Hepatocyte (in vitro differentiated cells): ENCODE results near the gene FPR1.

ENCODE experiments used
- EZH2 ChIP-seq: fragments of 200-600 bp; sonication (generic); IDR thresholded peaks from 2 replicates; pipeline ENCODE4 v1.6.1; 2016; ENCODE audit warnings: antibody characterized with exemption, mild to moderate bottlenecking, borderline replicate concordance
- TF ChIP-seq, protein P1 (sequence below): fragments of 200-600 bp; sonication (generic); IDR thresholded peaks from 2 replicates; pipeline ENCODE4 v1.5.1; 2016; ENCODE audit warnings: antibody characterized with exemption, mild to moderate bottlenecking; ENCODE audit not compliant: poor library complexity

DNA sequence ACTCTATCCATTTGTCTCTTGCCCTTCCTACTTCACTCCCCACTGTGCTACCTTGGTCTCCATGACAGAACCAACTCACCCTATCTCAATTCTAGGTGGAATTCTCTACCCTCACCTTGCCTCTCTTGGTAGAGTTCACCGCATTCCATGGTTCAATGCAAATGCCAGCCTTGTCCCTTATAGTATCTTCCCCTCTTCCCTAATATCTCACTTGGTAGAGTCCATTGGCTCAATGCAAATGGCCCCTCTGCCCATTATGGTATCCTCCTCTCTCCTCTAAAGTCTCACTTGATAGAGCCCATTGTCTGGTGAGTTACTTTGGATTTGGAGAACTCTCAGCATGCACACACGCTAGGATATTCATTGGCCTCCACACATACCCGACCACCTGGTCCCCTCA, 35.8 kb downstream of the FPR1 start:
- no peak for TF ChIP-seq EZH2
- TF ChIP-seq, protein P1, sequence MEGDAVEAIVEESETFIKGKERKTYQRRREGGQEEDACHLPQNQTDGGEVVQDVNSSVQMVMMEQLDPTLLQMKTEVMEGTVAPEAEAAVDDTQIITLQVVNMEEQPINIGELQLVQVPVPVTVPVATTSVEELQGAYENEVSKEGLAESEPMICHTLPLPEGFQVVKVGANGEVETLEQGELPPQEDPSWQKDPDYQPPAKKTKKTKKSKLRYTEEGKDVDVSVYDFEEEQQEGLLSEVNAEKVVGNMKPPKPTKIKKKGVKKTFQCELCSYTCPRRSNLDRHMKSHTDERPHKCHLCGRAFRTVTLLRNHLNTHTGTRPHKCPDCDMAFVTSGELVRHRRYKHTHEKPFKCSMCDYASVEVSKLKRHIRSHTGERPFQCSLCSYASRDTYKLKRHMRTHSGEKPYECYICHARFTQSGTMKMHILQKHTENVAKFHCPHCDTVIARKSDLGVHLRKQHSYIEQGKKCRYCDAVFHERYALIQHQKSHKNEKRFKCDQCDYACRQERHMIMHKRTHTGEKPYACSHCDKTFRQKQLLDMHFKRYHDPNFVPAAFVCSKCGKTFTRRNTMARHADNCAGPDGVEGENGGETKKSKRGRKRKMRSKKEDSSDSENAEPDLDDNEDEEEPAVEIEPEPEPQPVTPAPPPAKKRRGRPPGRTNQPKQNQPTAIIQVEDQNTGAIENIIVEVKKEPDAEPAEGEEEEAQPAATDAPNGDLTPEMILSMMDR = no peak
